DMS53 treated with DMSO at 0.1 percent for 48 hours (cell line): ENCODE measurements around the gene VGLL4.

ENCODE experiments used
- DNase-seq: peaks from one replicate; lab custom pipeline; 2025; ENCODE audit not compliant: unreplicated experiment; lab: John Stamatoyannopoulos, UW

VGLL4 gene

DNA sequence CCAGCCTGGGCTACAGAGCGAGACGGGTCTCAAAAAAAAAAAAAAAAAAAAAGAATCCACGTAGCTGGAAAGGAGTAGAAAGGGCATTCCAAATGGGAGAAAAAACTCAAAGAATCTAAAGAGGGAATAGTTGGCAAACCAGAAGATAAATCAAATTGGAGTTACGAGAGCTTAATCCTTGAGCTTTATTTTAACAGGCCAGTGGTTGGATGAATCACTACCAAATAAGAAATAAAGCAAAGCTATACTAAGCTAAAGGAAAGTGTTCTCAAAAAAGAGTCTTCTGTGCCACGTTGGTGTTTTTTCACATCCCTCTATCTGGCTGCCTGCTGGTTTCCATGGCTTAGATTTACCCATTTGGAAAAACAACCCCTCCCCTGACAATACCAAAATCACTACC lies 14.0 kb downstream of the VGLL4 start:
- no peak for DNase-seq

DNA sequence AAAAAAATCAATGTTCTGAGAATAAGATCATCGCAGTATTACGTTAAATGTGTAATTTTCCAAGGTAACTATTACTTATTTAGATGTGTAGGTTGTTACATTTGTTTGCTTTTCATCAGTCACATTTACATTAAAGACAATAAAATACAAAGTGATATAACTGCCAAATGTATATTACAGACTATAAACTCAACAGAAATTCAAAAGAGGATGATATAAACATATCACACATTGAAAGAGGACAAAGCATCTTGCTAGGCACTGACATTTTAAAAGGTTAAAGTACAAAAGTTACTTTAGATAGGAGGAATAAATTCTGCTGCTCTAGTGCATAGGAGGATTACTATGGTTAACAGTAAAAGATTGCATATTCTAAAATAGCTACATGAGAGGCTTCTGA lies 16.1 kb downstream of the VGLL4 start:
- no peak for DNase-seq

GRCh38 chr3:11626084-11626463 lies 17.6 kb downstream of the VGLL4 start:
- no peak for DNase-seq

- DNase-seq = no peak
Observed at GRCh38 chr3:11625376-11626083, 18.2 kb downstream of the VGLL4 start.

DNA sequence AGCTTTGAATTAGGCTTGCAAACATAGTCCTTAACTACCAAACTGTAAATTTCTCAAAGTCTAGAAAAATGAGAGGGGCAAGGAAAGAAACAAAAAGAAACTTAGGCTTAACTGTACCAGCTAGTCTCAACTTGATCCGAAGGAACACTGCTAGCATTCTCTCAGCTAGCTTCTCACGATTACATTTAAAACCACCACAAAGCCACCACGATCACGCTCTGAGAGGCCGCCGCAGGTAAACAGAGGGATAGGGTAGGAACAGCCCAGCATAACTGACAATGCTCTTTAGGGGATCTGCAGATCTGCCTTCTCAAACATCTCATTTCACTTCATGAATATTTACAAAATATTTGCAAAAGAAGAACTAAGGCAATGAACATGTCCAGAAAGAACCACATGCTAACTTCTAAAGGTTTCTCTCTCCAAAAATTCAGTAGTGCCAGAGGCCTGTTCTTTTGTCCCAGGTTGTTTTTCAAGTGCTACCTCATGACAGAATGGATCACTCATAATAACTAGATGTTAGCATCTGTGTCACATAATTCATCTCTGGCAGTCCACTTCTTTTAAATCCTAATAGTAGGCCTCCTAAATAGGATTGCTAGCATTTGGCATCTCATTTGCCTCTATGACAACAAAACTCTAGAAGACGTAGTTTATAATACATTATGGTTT lies 18.9 kb downstream of the VGLL4 start:
- DNase-seq = no peak

DNA sequence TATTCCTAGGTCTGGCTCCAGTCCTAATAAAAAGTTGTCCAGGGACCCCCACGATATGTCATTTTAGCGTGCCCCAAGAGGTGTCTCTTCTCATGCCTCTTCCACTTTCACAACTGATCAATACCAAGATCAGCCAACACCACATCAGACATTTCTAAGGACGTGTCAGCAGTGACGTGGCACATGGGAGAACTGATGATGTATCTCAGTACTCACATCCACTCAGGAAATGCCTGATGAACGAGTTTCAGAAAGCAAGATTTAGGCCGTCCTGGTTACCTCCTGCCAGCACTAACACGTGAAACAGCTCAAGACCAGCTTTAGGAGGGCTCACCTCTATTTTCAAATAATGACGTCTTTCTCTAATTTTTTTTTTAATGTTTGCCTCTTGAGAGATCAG lies 19.6 kb downstream of the VGLL4 start:
- no peak for DNase-seq

DNA sequence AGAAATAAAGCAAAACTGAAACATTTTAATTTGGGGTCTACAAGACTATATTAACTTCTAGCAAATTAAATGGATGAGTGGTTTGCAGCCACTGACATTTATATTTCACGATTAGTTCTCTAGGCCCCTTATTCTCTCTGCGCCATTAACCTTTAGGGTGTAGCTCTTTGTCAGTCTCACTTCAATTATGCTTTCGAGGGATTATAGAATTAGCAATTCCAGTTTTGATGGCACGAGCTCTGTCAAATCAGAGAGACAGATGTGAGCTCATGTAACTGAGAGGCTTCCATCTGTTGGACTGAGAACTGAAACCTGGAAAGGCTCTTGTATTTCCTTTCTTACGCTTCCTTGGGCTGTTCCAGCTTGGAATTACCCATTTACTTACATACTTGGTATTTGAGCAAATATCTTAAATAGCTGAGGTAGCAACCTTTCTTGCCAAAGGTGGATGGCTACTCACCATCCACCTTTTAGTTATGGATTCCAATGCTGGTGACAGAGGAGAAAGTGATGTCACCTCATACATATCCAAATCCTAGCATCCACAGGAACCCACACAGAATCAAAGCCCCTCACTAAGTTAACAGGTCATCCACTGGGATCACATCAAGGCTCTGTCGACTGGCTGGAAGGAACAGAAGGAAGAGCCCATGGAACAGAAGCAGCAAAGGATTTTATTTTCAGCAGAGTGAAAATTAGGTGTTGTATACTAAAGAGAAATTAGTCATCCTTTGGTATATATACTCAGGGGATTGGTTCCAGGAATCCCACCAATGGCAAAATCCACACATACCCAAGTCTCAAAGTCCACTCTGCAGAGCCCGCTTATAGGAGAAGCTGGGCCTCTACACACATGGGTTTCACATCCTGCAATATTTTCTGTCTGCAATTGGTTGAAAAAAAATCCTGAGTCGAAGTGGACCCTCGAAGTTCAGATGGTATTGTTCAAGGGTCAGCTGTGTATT lies 20.8 kb downstream of the VGLL4 start:
- no peak for DNase-seq

- DNase-seq = no peak
Observed at GRCh38 chr3:11621077-11621476, 22.6 kb downstream of the VGLL4 start.

- DNase-seq = no peak
Observed at GRCh38 chr3:11619946-11620652, 23.6 kb downstream of the VGLL4 start.

- DNase-seq = no peak
Observed at GRCh38 chr3:11619461-11619860, 24.3 kb downstream of the VGLL4 start.

- no peak for DNase-seq
Observed at GRCh38 chr3:11618904-11619303, 24.8 kb downstream of the VGLL4 start.

DNA sequence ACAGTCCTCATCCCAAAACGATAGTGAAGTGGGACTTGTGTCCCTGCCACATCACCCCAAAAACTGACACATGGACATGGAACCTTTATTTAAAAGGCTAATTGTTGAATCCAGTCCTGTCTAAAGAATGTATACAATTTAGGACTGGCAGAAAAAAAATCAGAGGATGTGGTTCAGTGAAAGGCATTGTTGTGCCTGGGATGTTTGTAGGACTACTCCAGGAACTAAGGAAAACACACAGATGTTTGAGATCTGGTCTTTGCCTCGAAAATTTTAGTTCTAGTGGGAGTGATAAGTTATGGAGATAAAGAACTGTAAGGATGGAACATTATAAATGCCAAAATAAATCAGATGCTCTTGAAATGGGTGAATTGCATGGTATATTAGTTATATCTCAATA lies 27.2 kb downstream of the VGLL4 start:
- no peak for DNase-seq

- no peak for DNase-seq
Observed at GRCh38 chr3:11613851-11614487, 29.7 kb downstream of the VGLL4 start.

GRCh38 chr3:11613319-11613718 lies 30.4 kb downstream of the VGLL4 start:
- DNase-seq = no peak

GRCh38 chr3:11612515-11613188 lies 31.1 kb downstream of the VGLL4 start:
- no peak for DNase-seq

DNA sequence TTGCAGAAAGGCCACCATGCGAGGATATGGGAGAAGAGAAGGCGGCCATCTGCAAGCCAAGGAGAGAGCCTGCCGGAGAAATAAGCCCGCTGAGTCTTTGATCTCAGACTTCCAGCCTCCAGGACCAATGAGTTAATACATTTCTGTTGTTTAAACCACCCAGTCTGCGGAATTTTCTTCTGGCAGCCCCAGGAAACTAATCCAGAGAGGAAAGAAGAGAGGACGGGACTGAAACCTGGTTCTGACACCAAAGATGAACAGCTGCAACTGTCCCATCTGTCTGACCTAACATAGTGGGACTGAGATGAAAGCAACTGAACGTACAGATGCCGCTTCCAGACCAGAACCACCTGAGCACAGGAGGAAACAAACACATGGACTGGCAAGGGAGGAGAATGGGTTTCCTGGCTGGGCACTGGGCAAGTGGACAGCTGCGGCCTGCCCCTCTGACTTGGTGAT lies 32.3 kb downstream of the VGLL4 start:
- no peak for DNase-seq

DNA sequence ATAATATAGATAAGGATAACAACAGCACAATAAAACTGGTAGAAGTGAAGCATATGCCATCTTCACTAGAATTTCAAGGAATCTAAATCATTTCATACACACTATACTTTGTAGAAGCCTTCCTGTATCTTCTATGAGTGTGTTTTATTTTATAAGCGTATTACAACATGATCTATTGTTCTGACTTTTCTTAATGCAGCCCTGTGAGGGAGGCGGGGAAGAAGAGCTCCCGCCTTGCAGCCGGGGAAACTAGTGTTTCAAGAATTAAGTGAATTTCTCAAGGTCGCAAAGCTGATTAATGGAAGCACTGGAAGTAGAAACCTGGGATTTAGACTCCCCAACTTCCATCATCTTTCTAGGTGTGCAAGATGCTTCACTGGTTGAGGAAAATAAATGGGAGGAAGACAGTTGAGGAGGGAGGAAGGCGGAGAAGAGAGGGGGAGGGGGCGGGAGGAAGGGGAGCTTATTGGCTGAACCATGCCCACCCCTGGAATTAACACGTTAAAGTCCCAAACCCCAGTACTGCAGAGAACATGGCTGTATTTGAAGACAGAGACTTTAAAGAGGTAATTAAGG lies 32.9 kb downstream of the VGLL4 start:
- no peak for DNase-seq

- no peak for DNase-seq
Observed at GRCh38 chr3:11610044-11610671, 33.6 kb downstream of the VGLL4 start.

DNA sequence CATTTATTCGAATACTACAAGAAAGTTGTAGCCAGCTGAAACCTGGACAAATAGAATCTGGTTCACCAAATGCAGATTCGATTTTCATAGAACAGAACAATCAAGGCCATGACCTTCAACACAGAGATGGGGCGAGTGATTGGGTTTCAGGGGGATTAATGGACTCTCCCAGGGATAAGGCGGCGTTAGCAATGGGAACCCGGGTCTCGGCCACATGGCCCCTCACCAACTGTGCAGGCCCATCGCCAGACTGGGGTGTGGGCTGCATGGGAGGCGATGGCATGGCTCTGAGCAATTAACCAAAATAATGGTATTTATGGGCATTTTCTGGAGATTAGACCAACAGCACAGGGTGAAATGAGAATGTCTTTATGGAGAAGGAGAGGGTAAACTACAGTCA lies 34.2 kb downstream of the VGLL4 start:
- DNase-seq = no peak
